HAP-1 (cell line): ENCODE data around the gene KRT35.

ENCODE experiments used
- DNase-seq, 2 experiments: peaks; one replicate each; pipeline ENCODE4 v3.0.0-alpha.2; 2016 to 2020; ENCODE audit warnings: low spot score in 2 of 2
- H3K27me3 ChIP-seq: fragments of 250-450 bp; sonication (Bioruptor Pico); 2 replicates; pipeline ENCODE4 v1.5.1; 2020; ENCODE audit warnings: low read depth, mild to moderate bottlenecking, moderate library complexity
- H3K36me3 ChIP-seq: fragments of 250-450 bp; sonication (Bioruptor Pico); replicated peaks from 2 replicates; pipeline ENCODE4 v1.5.1; 2020; ENCODE audit warnings: mild to moderate bottlenecking
- H3K4me1 ChIP-seq: fragments of 250-450 bp; sonication (Bioruptor Pico); 2 replicates; pipeline ENCODE4 v1.5.1; 2020; ENCODE audit warnings: mild to moderate bottlenecking
- H3K4me3 ChIP-seq: fragments of 250-450 bp; sonication (Bioruptor Pico); 2 replicates; pipeline ENCODE4 v1.5.1; 2020; ENCODE audit warnings: mild to moderate bottlenecking, moderate library complexity
- H3K9me3 ChIP-seq: fragments of 250-450 bp; sonication (Bioruptor Pico); 2 replicates; pipeline ENCODE4 v1.5.1; 2020; ENCODE audit warnings: mild to moderate bottlenecking, moderate library complexity
- in situ Hi-C: fragments of 300-500 bp; cut with MboI; formaldehyde crosslinking; loops from 3 replicates; pipeline ENCODE4 v1.14.3; 2020; ENCODE audit warnings: low sequenced_read_pairs, inconsistent platforms, mixed read lengths

The KRT35 gene

DNA sequence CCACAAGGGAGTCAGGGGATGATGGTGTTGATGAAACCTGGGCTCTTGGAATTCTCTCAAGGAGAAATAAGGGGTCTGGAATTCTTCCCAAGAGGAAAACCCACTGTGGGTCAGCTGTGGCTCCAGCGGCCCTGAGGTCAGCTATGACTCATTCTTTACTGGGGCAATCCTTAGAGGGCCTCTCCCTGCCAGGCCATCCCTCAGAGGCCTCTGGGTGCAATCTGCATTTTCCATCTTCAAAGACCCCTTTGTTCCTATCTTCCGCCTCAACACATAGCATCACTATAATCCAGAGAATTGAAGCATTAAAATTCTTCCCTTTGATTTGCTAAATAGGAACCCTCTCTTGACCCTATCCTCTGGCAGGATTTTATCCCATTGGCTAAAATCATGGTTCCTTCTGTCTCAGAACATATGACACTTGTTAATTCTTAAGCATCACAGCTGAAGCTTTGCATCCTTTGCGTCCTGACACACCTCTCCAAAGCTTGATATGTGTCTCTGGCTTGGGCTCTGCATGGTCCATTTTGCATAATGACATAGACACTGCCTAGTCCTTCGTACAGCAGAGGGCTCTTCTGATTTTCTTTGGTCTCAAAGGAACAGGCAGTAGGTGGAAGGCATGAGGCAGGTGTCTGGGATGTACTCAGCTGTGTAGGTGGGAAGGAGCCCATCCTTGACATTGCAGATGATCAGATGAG is 52.2 kb downstream of the KRT35 start:
- H3K4me1 ChIP-seq, result no peaks in the 10 kb centered on the region
- peak; percentile 43 to 82 for DNase-seq
- peaks cover 2% of the 10 kb centered on the region; the same call in 1 of the 2 replicates for H3K27me3 ChIP-seq
- no peaks in the 10 kb centered on the region for H3K9me3 ChIP-seq
- H3K36me3 ChIP-seq, result no peaks in the 10 kb centered on the region
- in situ Hi-C loops, result no loop called here
- H3K4me3 ChIP-seq, result no peak overlapping the region
